A673 (cell line): ENCODE measurements around the gene ZNF786. TPM values are rescaled to one million over a fixed set of nuclear protein-coding genes. Genes with fewer than 3 reads are reported as not detected.
A peak's percentile ranks its signal among the peaks of the same experiment; 100 is the strongest.
"Not testable (repeated sequence)": the region's sequence is repeated elsewhere in the genome, so short reads cannot be mapped to it uniquely, and the experiment has no call there.

Experiments
- BruUV-seq: library from RNA; stranded (reverse); fragments of 400-500 nt; replicated peaks from 2 replicates; lab custom pipeline; 2021; lab: Mats Ljungman, UMichigan
- CTCF ChIA-PET: fragments of 300-600 bp; sonication (Branson Sonifier 250); formaldehyde crosslinking; loops from one replicate; lab custom pipeline; 2022; ENCODE audit warnings: antibody characterized with exemption; lab: Charles Lee
- POLR2A ChIA-PET: fragments of 300-600 bp; sonication (Branson Sonifier 250); formaldehyde crosslinking; loops from one replicate; lab custom pipeline; 2022; ENCODE audit warnings: antibody characterized with exemption; ENCODE audit not compliant: low non-redundant PET; lab: Charles Lee
- DNase-seq: peaks from one replicate; pipeline ENCODE4 v3.0.0-alpha.2; 2015; ENCODE audit warnings: low spot score
- H3K27ac ChIP-seq: fragments of 200-600 bp; sonication (generic); 2 replicates; pipeline ENCODE4 v1.5.1; 2016; ENCODE audit warnings: mixed run types, low read depth, mild to moderate bottlenecking, mixed read lengths, antibody characterized with exemption, low read length; ENCODE audit not compliant: poor library complexity, severe bottlenecking
- H3K27me3 ChIP-seq: fragments of 200-600 bp; sonication (generic); replicated peaks from 2 replicates; pipeline ENCODE4 v1.6.1; 2017; ENCODE audit warnings: mixed run types, low read depth, mild to moderate bottlenecking, mixed read lengths, antibody characterized with exemption, low read length; ENCODE audit not compliant: insufficient read depth, poor library complexity
- H3K36me3 ChIP-seq: fragments of 200-600 bp; sonication (generic); 2 replicates; pipeline ENCODE4 v1.6.1; 2016; ENCODE audit warnings: mixed run types, mild to moderate bottlenecking, mixed read lengths, antibody characterized with exemption, low read length; ENCODE audit not compliant: insufficient read depth, poor library complexity, severe bottlenecking
- H3K4me1 ChIP-seq: fragments of 200-600 bp; sonication (generic); 2 replicates; pipeline ENCODE4 v1.6.1; 2017; ENCODE audit warnings: mixed run types, mild to moderate bottlenecking, mixed read lengths, antibody characterized with exemption, low read length; ENCODE audit not compliant: insufficient read depth, poor library complexity, severe bottlenecking
- H3K4me3 ChIP-seq: fragments of 200-600 bp; sonication (generic); 2 replicates; pipeline ENCODE4 v1.5.1; 2016; ENCODE audit warnings: low read depth, mixed run types, mild to moderate bottlenecking, mixed read lengths, low read length; ENCODE audit not compliant: poor library complexity, severe bottlenecking
- H3K9me3 ChIP-seq: fragments of 200-600 bp; sonication (generic); 2 replicates; pipeline ENCODE4 v1.6.1; 2016; ENCODE audit warnings: mixed run types, low read depth, mild to moderate bottlenecking, mixed read lengths, antibody characterized with exemption, low read length; ENCODE audit not compliant: poor library complexity, severe bottlenecking
- CTCF ChIP-seq: fragments of 300-800, 200-600 bp; sonication (generic); conservative IDR thresholded peaks from 2 replicates; pipeline ENCODE4 v1.5.1; 2017; ENCODE audit warnings: low read depth, mild to moderate bottlenecking, antibody characterized with exemption, low read length, moderate library complexity, mixed read lengths
- EZH2 ChIP-seq: fragments of 200-600 bp; sonication (generic); IDR thresholded peaks from 2 replicates; pipeline ENCODE4 v1.6.1; 2017; ENCODE audit warnings: borderline replicate concordance, low read depth, mild to moderate bottlenecking, mixed read lengths, antibody characterized with exemption, low read length; ENCODE audit not compliant: poor library complexity, severe bottlenecking
- intact Hi-C: fragments of 100-400 bp; cut with micrococcal nuclease; formaldehyde crosslinking; loops from one replicate; pipeline ENCODE4 v1.10.0; 2022; ENCODE audit not compliant: unreplicated experiment
- total RNA-seq: library from RNA; stranded (reverse); gene quantifications from 2 replicates; pipeline ENCODE4 v1.2.3, GENCODE V29; 2021

Gene ZNF786
- total RNA-seq, 1 experiment from 2014 or later = 9.8 TPM

DNA sequence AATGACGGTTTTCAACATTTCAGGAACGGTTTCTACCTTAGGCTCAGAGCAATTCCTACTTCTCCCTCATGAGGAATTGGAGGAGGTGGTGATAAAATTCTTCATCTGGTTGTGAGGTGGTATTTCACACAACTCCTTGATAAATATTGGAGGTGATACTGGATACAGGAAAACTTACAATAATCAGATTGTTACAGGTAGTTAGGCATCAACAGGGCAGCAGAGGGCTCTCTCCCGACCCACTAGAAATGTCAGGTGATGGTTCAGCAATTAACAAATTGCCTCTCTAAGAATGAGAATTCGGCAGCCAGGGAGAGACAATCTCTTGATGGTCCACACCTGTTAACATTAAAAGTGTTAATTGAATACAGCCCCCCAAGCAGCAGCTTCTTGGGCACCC lies 22.6 kb downstream of the ZNF786 start:
- BruUV-seq = no TSS peak
- intact Hi-C loops = loop anchor here (2.0 kb wide), 1 partner anchor 63 kb away; no protein-coding TSS in a partner anchor
- Histone ChIP-seq H3K4me1 (no peaks in the 10 kb centered on the region), H3K9me3 (no peaks in the 10 kb centered on the region), H3K27me3 (no peaks in the 10 kb centered on the region), H3K4me3 (no peak overlapping the region), H3K36me3 (peaks cover 24% of the 10 kb centered on the region), H3K27ac (no peak overlapping the region)
- ChIA-PET CTCF (no interaction called here), POLR2A (no interaction called here)
- TF ChIP-seq CTCF (no peak), EZH2 (no peak)
- no peak for DNase-seq

- CTCF ChIA-PET = no interaction called here
- H3K36me3 ChIP-seq = no peaks in the 10 kb centered on the region
- TF ChIP-seq CTCF = no peak
- TF ChIP-seq EZH2 = no peak
- POLR2A ChIA-PET = no interaction called here
- H3K9me3 ChIP-seq = no peaks in the 10 kb centered on the region
- no peaks in the 10 kb centered on the region for H3K4me1 ChIP-seq
- TSS peak; percentile 22 for BruUV-seq
- intact Hi-C loops = no loop called here
- H3K27me3 ChIP-seq = no peaks in the 10 kb centered on the region
- H3K27ac ChIP-seq = no peak overlapping the region
- no peak for DNase-seq
- H3K4me3 ChIP-seq = no peak overlapping the region
Observed at GRCh38 chr7:149063476-149063875, 27.0 kb downstream of the ZNF786 start.

- POLR2A ChIA-PET = interaction anchor here (0.6 kb wide), 1 partner anchor 28 kb away, joined by 3 read pairs; no protein-coding TSS in a partner anchor
- BruUV-seq = not testable (repeated sequence)
Observed at GRCh38 chr7:149062217-149062899, 28.2 kb downstream of the ZNF786 start.

DNA sequence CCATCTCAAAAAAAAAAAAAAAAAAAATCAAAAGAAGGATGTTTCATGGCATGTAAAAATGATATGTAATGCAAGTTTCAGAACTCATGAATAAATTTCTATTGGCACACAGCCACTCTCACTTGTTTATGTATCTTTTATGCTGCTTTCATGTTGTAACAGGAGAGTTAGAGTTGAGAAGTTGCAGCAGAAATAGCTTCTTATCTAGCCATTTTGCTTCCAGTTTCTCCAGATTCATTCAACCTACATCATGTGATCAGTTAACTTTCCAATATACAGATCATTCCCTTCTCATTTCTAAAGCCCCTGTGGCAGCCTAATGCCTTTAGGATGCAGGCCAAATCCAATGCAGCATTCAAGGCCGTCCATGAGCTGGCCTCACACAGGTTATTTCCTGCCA lies 30.4 kb downstream of the ZNF786 start:
- Histone ChIP-seq H3K27me3 (no peaks in the 10 kb centered on the region), H3K4me3 (no peak overlapping the region), H3K27ac (no peak overlapping the region), H3K9me3 (no peaks in the 10 kb centered on the region), H3K4me1 (no peaks in the 10 kb centered on the region), H3K36me3 (no peaks in the 10 kb centered on the region)
- TF ChIP-seq CTCF (no peak), EZH2 (no peak)
- no TSS peak for BruUV-seq
- CTCF ChIA-PET = no interaction called here
- intact Hi-C loops = no loop called here
- POLR2A ChIA-PET = no interaction called here
- DNase-seq = no peak

More at GRCh38 chr7:149062217-149062899, 28.2 kb downstream of the ZNF786 start:
- H3K36me3 ChIP-seq, intact Hi-C loops, H3K4me3 ChIP-seq, H3K27ac ChIP-seq, H3K9me3 ChIP-seq, H3K4me1 ChIP-seq, DNase-seq, H3K27me3 ChIP-seq, CTCF ChIA-PET: not testable (repeated sequence)
